GDM1 (cell line): ENCODE results near the gene FRY.
A peak's percentile ranks its signal among the peaks of the same experiment; 100 is the strongest.

Experiments used
- DNase-seq: peaks from one replicate; lab custom pipeline; 2025; lab: John Stamatoyannopoulos, UW

The FRY gene

DNA sequence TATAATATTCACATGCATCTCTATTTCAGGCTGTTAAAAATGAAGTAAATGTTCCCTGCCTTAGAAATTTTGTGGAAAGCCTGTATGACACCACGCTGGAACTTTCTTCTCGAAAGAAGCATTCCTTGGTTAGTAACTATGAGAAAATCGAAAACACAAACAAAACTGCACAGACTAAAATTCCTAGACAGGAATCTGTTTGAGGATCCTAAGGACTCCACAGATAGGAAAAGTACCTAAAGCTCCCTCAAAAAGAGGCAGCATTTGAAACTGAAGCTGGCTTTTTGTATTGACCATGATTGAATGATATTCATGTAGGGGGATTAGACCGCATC, 103.4 kb downstream of the FRY start:
- DNase-seq: no peak

- no peak for DNase-seq
Observed at GRCh38 chr13:32135655-32136054, 104.1 kb downstream of the FRY start.

DNA sequence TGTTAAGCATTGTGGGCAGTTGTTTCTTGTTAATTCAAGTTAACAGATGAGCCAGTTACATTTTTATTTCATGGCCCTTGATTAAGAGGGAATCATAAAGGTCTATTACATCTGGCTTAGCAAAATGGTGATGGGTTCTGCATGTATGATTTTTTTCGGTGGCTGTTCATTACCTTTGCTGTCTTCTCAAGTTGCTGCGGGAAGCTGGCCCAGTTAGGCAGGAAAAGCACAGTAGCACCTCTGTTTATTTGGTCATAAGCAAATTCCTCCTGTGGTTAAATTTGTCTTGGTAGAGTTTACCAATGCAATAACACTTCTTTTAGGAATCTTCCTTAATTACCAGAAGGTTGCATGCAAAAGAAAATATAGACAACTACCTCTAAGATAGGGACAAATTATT, 104.5 kb downstream of the FRY start:
- DNase-seq: no peak

DNA sequence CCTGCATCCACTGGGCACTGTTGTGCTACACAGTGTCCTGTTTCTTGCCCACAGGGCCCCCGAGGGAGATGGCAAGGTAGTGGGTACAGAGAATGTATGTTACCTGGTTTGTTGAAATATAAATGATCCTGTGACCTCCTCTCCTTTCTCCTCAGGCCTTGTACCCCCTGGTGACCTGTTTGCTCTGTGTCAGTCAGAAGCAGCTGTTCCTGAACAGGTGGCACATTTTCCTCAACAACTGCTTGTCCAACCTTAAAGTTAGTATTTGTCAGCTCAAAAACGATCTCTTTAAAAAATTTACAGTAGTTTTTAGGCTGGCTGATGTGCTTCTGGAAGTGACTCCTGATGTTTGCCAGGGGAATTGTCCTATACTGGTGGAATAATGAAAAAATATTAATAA, 105.1 kb downstream of the FRY start:
- DNase-seq: no peak

- no peak for DNase-seq
Observed at GRCh38 chr13:32139251-32139650, 107.7 kb downstream of the FRY start.

DNA sequence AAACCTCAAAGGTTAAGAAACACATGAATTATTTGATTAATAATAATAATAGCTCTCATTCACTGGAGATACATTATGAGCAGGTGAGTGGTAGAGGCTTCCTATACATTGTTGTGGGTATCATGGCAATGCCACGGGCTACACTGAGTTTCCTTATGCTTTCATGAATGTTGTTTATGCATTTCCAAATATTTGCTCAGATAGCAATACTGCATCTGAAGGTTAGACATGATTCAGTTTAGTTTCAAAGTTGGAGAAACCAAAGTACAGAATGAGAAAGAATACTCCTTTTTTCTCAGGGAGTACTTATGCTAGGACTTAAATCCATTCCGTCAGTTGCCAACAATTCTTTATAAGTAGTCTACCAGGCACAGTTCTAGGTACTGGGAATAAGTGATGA, 108.5 kb downstream of the FRY start:
- DNase-seq: no peak

DNA sequence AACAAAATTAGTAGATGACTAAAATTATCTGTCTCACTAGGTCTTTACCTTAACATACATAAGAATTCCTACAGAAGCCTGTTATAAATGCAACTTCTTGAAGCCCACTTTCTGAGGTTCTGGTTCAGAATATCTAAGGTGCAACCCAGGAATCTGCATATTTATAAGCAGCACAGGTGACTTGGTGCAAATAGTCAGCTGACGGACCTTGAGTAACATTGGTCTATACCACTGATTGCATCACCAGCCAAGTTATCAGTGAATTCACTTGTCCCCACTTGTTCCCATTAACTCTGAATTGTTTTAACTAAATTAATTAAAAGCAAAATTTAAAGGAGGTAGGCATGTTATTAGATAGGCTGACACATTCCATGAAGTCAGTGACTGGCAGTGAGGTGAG, 109.9 kb downstream of the FRY start:
- no peak for DNase-seq

- no peak for DNase-seq
Observed at GRCh38 chr13:32142115-32142514, 110.5 kb downstream of the FRY start.

GRCh38 chr13:32142956-32143375, 111.4 kb downstream of the FRY start:
- no peak for DNase-seq

- DNase-seq: no peak
Observed at GRCh38 chr13:32147193-32147592, 115.6 kb downstream of the FRY start.

- no peak for DNase-seq
Observed at GRCh38 chr13:32147976-32148375, 116.4 kb downstream of the FRY start.

- DNase-seq: no peak
Observed at GRCh38 chr13:32150239-32150638, 118.7 kb downstream of the FRY start.

- no peak for DNase-seq
Observed at GRCh38 chr13:32150794-32151193, 119.2 kb downstream of the FRY start.

DNA sequence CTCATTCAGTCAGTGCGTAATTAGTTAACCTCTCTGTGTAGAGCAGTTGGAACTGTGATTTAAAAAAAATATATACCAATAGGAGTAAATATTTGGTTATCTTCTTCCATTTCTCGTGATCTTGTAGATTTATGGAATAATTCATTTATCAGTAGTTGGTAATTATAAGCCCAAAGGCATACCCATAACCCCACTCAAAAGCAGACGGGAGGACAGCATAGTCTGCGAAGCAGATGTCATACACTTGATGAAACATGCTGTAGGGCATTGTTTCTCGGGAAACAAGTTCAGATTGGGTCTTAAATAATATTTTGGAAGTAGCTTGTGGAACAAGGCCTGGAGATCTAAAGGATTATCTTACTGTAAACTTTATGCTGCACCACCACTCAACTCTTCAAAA, 119.7 kb downstream of the FRY start:
- DNase-seq: no peak

DNA sequence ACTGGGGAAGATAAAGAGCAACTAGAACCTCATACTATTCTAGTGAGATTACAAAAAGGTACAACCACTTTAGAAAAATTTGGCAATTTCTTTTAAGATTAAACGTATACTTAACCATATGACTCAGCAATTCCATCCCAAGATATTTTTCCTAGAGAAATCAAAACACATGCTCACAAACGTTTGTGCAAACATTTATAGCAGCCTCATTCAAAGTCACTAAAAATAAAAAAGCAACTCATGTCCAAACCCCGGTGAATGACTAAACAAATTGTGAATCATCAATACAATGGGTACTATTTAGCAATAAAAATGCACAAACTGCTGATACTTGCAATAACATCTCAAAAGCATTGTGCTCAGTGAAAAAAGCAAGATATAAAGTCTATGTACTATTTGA, 121.5 kb downstream of the FRY start:
- no peak for DNase-seq

DNA sequence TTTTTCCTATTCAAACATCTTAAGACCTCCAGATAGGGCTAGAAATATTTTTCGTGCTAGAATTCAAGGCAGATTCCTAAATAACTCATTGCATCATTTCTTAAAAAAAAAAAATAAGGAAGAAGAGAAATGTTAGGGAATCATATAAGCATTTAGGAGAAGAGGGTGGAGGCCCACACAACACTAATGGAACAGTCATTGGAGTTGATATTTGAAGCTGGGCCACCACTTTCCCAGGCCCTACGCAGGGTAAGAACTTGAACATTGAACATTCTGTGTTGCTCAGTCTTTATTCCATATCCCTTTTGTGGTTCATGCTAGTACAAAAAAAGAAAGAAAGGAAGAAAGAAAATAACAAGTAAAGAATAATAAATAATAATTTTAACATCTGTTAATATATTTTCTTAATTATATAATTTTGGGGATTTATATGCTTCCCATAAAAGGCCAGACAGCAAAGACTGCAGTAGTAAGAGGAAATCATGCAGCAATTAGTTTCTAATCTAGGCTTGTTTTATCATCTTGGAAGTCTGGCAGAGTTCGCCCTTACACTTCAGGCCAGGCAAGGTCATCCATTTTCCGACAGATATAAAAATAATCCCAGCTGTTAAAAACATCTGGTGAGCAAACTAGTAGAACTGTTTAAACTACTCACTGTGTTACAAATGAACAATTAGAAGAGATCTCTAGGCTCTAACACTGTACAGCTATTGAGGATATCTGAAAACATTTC, 127.7 kb downstream of the FRY start:
- DNase-seq: no peak

GRCh38 chr13:32162395-32163005, 130.9 kb downstream of the FRY start:
- no peak for DNase-seq

DNA sequence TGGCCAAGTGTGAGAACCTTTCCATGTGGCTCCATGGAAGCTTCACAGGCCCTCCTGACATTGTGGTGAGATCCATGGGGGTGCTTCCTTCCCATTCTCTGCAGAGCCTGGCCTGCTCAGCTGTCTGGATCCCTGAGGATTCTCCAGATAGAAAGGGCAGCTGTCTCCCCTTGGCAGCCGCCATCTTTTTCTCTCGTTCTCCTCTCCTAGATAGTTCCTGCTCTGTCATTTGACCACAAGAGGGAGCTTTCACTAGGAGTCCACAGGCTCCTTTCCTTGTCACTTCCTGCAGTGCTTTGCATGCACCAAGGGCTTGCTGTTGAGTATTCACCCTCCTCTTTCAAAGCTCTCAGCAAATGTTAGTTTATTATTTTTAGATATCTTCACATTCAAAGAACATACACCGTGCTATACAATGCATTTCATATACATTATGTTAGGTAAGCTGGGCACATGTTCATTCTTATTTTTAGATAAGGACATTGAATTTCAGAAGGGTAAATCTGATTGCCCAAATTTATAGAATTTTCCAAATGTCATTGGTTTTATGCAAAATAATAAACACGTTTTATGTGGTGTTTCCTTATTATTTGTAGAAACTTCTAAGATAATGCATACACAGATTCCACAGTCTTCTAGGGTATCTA, 133.2 kb downstream of the FRY start:
- DNase-seq: peak; percentile 25

DNA sequence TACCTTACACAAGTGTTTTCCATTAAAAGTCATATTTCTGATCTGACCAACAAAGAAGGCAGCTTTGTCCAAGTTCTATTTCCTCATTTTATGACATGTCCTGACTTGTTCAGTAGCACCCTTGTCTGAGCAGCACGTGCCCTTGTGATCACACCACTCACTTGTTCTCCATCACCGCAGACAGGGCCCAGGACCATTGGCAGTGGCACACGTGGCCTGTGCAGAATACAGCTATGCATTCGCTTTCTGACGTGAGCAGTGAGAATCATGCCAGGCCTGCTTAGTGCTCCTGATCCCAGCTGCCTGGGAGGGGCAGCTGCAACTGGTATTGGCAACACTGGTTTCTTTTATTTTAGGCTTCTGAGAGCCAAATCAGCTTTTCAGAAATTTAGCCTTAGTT, 134.2 kb downstream of the FRY start:
- DNase-seq: peak; percentile 41

DNA sequence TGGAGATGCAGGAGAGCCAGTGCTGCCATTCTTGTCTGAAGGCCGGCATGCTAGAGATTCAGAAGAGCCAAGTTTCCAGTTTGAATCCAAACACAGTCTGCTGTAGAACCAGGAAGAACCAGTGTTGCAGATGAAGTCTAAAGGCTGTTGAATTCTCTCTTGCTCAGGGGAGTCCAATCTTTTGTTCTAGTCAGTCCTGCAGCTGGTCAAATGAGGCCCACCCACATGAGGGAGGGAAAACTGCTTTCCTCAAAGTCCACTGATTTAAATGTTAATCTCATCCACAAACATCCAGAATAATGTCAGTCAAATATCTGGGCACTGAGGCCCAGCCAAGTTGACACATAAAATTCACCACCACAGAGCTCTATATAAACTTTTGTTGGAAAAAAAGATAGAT, 136.6 kb downstream of the FRY start:
- no peak for DNase-seq

DNA sequence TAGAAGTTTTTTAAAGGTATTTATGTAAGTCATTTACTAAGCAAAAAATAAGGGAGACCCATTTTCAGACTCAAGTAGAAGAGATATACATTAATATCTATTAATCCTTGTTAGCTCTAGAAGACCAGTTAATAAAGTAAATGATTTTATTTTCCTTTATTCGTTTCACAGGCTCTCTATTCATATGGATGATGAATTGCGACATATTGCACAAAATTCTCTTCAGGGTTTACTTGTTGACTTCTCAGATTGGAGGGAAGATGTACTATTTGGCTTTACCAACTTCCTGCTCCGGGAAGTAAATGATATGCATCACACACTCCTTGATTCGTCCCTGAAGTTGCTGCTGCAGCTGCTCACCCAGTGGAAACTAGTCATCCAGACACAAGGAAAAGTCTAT, 139.3 kb downstream of the FRY start:
- no peak for DNase-seq

DNA sequence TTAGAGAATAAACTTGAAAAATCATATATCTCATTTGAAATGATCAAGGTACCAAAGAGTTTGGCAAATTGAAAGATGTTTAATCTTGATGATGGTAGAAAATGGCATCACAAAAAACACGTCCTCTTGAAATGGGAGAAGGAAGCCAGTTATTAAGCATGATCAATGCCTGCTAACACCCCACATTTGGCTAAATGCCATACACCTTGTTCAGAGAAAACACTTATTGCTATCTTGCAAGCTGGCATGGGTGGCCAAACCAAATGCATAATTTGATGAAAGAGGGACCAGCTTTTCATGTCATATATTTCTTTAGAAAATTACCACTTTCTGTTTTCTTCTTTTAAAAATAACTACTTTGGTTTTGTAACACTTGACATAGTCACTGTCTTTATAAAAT, 142.3 kb downstream of the FRY start:
- DNase-seq: no peak

DNA sequence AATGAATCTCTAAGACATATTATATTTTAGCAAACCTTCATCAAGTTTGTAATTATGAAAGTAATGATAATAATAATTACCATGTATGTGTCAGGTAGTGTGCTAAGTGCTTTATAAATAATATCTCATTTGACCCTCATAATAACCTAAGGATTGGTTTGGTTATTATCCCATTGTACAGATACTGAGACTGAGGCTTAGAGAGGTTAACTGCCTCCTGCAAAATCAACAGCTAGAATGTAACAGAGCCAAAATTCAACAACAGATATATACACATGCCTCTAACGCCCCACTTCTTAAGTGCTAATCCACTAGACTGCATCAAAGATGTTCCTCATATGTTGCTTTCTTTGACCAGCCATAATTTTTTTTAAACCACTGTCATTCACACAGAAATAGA, 142.8 kb downstream of the FRY start:
- DNase-seq: no peak

GRCh38 chr13:32175307-32175706, 143.7 kb downstream of the FRY start:
- DNase-seq: no peak
